ENCODE measurements around the gene RAPGEF1.

DNA sequence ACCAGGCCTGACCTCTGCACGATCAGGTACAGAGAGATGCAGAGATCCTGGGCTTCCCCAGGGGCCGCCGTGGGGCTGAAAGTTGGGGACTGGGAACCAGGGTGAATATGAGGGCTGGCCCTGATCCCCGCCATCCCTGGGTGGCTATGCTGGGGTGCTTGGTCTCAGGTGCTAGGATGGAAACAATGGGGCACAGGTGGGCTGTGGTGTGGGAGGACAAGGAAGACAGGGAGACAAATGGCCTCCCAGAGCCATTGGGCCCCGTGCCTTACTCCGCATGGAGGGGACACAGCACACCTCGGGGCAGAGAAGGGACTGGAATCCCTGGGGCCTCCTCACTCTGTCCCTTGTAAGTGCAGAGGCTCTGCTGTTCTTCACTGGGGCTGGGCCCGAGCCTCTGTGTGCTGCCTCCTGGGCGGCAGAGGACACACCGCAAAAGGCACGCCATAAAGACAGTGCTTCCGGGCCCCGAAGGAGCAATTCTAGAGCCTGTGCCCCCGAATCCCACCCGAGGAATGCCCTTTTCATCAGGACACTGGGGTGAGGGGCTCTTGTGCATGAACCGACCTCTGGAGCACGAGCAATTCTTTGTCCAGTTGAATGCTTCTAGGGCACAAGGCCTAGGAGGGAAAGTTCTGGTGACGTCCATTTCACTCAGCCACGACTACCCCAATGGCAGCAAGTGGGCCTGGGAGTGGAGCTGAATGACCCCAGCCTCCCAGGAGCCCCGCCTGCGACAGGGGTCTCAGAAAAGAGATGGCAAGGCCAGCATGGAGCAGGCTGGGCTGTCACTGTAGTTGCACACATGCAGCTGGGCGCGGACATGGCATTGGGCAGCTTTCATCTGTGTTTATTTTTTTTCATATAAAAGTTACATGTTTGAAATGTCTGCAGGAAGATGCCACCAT is 163.7 kb downstream of the RAPGEF1 start:
- TF ChIP-seq, protein P1, sequence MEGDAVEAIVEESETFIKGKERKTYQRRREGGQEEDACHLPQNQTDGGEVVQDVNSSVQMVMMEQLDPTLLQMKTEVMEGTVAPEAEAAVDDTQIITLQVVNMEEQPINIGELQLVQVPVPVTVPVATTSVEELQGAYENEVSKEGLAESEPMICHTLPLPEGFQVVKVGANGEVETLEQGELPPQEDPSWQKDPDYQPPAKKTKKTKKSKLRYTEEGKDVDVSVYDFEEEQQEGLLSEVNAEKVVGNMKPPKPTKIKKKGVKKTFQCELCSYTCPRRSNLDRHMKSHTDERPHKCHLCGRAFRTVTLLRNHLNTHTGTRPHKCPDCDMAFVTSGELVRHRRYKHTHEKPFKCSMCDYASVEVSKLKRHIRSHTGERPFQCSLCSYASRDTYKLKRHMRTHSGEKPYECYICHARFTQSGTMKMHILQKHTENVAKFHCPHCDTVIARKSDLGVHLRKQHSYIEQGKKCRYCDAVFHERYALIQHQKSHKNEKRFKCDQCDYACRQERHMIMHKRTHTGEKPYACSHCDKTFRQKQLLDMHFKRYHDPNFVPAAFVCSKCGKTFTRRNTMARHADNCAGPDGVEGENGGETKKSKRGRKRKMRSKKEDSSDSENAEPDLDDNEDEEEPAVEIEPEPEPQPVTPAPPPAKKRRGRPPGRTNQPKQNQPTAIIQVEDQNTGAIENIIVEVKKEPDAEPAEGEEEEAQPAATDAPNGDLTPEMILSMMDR (IDR thresholded peaks at IDR 0.05; ENCODE audit: insufficient read depth, low read length, poor library complexity, severe bottlenecking), result no peak
- no peak for TF ChIP-seq EZH2phosphoT487 (conservative IDR thresholded peaks at IDR 0.05; ENCODE audit: low read length)

Data from SU-DHL-6 (cell line).